ENCODE measurements around the gene ADARB2. TPM values are rescaled to one million over a fixed set of nuclear protein-coding genes. Genes with fewer than 3 reads are reported as not detected.

Gene ADARB2
- total RNA-seq, 3 donors from 2014 or later: 0.03 to 0.05 TPM; not detected in 1

- no peak for DNase-seq
- no peak for ATAC-seq
- no peaks in the 10 kb centered on the region for H3K9me3 Mint-ChIP-seq
- H3K4me1 Mint-ChIP-seq (ENCODE audit: low read depth): no peaks in the 10 kb centered on the region
- H3K36me3 Mint-ChIP-seq (ENCODE audit: insufficient read depth): no peaks in the 10 kb centered on the region
- peaks cover 6% of the 10 kb centered on the region for H3K27me3 Mint-ChIP-seq (ENCODE audit: low read depth)
- H3K4me3 Mint-ChIP-seq: no peak overlapping the region
Observed at GRCh38 chr10:1182280-1183032, 554.9 kb downstream of the ADARB2 start.

- DNase-seq (no peak), ATAC-seq (no peak)
- no peak overlapping the region for H3K4me3 Mint-ChIP-seq
- H3K27me3 Mint-ChIP-seq (ENCODE audit: low read depth): peaks cover 6% of the 10 kb centered on the region
- no peaks in the 10 kb centered on the region for H3K4me1 Mint-ChIP-seq (ENCODE audit: low read depth)
- H3K9me3 Mint-ChIP-seq: no peaks in the 10 kb centered on the region
- no peaks in the 10 kb centered on the region for H3K36me3 Mint-ChIP-seq (ENCODE audit: insufficient read depth)
Observed at GRCh38 chr10:1180836-1181235, 556.5 kb downstream of the ADARB2 start.

- Mint-ChIP-seq H3K9me3 (no peaks in the 10 kb centered on the region), H3K4me3 (no peak overlapping the region), H3K27me3 (ENCODE audit: low read depth) (peaks cover 6% of the 10 kb centered on the region), H3K4me1 (ENCODE audit: low read depth) (no peaks in the 10 kb centered on the region), H3K36me3 (ENCODE audit: insufficient read depth) (no peaks in the 10 kb centered on the region)
- no peak for ATAC-seq
- no peak for DNase-seq
Observed at GRCh38 chr10:1180071-1180730, 557.1 kb downstream of the ADARB2 start.

GRCh38 chr10:1179346-1180070 is 557.8 kb downstream of the ADARB2 start:
- ATAC-seq (no peak), DNase-seq (no peak)
- no peak overlapping the region for H3K4me3 Mint-ChIP-seq
- no peaks in the 10 kb centered on the region for H3K4me1 Mint-ChIP-seq (ENCODE audit: low read depth)
- no peaks in the 10 kb centered on the region for H3K36me3 Mint-ChIP-seq (ENCODE audit: insufficient read depth)
- H3K27me3 Mint-ChIP-seq (ENCODE audit: low read depth): peaks cover 6% of the 10 kb centered on the region
- H3K9me3 Mint-ChIP-seq: no peaks in the 10 kb centered on the region

GRCh38 chr10:1178506-1178905 is 558.8 kb downstream of the ADARB2 start:
- DNase-seq: no peak
- Mint-ChIP-seq H3K9me3 (no peaks in the 10 kb centered on the region), H3K4me1 (ENCODE audit: low read depth) (no peaks in the 10 kb centered on the region), H3K4me3 (no peak overlapping the region), H3K36me3 (ENCODE audit: insufficient read depth) (no peaks in the 10 kb centered on the region), H3K27me3 (ENCODE audit: low read depth) (peaks cover 4% of the 10 kb centered on the region)
- no peak for ATAC-seq

GRCh38 chr10:1177936-1178335 is 559.4 kb downstream of the ADARB2 start:
- ATAC-seq (no peak), DNase-seq (no peak)
- Mint-ChIP-seq H3K9me3 (no peaks in the 10 kb centered on the region), H3K4me3 (no peak overlapping the region), H3K4me1 (ENCODE audit: low read depth) (no peaks in the 10 kb centered on the region), H3K27me3 (ENCODE audit: low read depth) (peaks cover 2% of the 10 kb centered on the region), H3K36me3 (ENCODE audit: insufficient read depth) (no peaks in the 10 kb centered on the region)

- H3K4me3 Mint-ChIP-seq: no peak overlapping the region
- peaks cover 2% of the 10 kb centered on the region for H3K27me3 Mint-ChIP-seq (ENCODE audit: low read depth)
- DNase-seq (no peak), ATAC-seq (no peak)
- H3K36me3 Mint-ChIP-seq (ENCODE audit: insufficient read depth): no peaks in the 10 kb centered on the region
- H3K9me3 Mint-ChIP-seq: no peaks in the 10 kb centered on the region
- H3K4me1 Mint-ChIP-seq (ENCODE audit: low read depth): no peaks in the 10 kb centered on the region
Observed at GRCh38 chr10:1175956-1176565, 561.3 kb downstream of the ADARB2 start.

GRCh38 chr10:1174022-1174421 is 563.3 kb downstream of the ADARB2 start:
- no peak for DNase-seq
- H3K27me3 Mint-ChIP-seq (ENCODE audit: low read depth): no peaks in the 10 kb centered on the region
- no peak for ATAC-seq

GRCh38 chr10:1173091-1173490 is 564.2 kb downstream of the ADARB2 start:
- Mint-ChIP-seq H3K4me3 (no peak overlapping the region), H3K27me3 (ENCODE audit: low read depth) (peaks cover 5% of the 10 kb centered on the region), H3K4me1 (ENCODE audit: low read depth) (no peaks in the 10 kb centered on the region), H3K36me3 (ENCODE audit: insufficient read depth) (no peaks in the 10 kb centered on the region), H3K9me3 (no peaks in the 10 kb centered on the region)
- ATAC-seq (no peak), DNase-seq (no peak)

More at GRCh38 chr10:1174022-1174421, 563.3 kb downstream of the ADARB2 start:
- no peaks in the 10 kb centered on the region for H3K4me1 Mint-ChIP-seq (ENCODE audit: low read depth)
- no peaks in the 10 kb centered on the region for H3K36me3 Mint-ChIP-seq (ENCODE audit: insufficient read depth)
- no peak overlapping the region for H3K4me3 Mint-ChIP-seq
- no peaks in the 10 kb centered on the region for H3K9me3 Mint-ChIP-seq

- no peak for DNase-seq
- Mint-ChIP-seq H3K36me3 (ENCODE audit: insufficient read depth) (no peaks in the 10 kb centered on the region), H3K4me3 (no peak overlapping the region), H3K27me3 (ENCODE audit: low read depth) (peaks cover 7% of the 10 kb centered on the region), H3K9me3 (no peaks in the 10 kb centered on the region), H3K4me1 (ENCODE audit: low read depth) (no peaks in the 10 kb centered on the region)
- no peak for ATAC-seq
Observed at GRCh38 chr10:1172256-1172984, 564.9 kb downstream of the ADARB2 start.

- Mint-ChIP-seq H3K4me3 (no peak overlapping the region), H3K9me3 (no peaks in the 10 kb centered on the region), H3K36me3 (ENCODE audit: insufficient read depth) (no peaks in the 10 kb centered on the region), H3K4me1 (ENCODE audit: low read depth) (no peaks in the 10 kb centered on the region), H3K27me3 (ENCODE audit: low read depth) (peaks cover 8% of the 10 kb centered on the region)
- ATAC-seq: no peak
- DNase-seq: no peak
Observed at GRCh38 chr10:1171586-1171985, 565.7 kb downstream of the ADARB2 start.

GRCh38 chr10:1171182-1171581 is 566.1 kb downstream of the ADARB2 start:
- H3K9me3 Mint-ChIP-seq: no peaks in the 10 kb centered on the region
- ATAC-seq (no peak), DNase-seq (no peak)
- no peaks in the 10 kb centered on the region for H3K4me1 Mint-ChIP-seq (ENCODE audit: low read depth)
- H3K27me3 Mint-ChIP-seq (ENCODE audit: low read depth): peaks cover 8% of the 10 kb centered on the region
- no peaks in the 10 kb centered on the region for H3K36me3 Mint-ChIP-seq (ENCODE audit: insufficient read depth)
- H3K4me3 Mint-ChIP-seq: no peak overlapping the region

- Mint-ChIP-seq H3K36me3 (ENCODE audit: insufficient read depth) (no peaks in the 10 kb centered on the region), H3K27me3 (ENCODE audit: low read depth) (peaks cover 8% of the 10 kb centered on the region), H3K9me3 (no peaks in the 10 kb centered on the region), H3K4me1 (ENCODE audit: low read depth) (no peaks in the 10 kb centered on the region), H3K4me3 (no peak overlapping the region)
- DNase-seq: no peak
- no peak for ATAC-seq
Observed at GRCh38 chr10:1170867-1171180, 566.5 kb downstream of the ADARB2 start.
